B cell (primary cell): ENCODE data around the gene C8A. TPM values are rescaled to one million over a fixed set of nuclear protein-coding genes. Genes with fewer than 3 reads are reported as not detected.

ENCODE experiments used
- ATAC-seq: fragments of 200-7000 bp; cut with Tn5 transposase; one replicate; pipeline ENCODE4 v1.10.0; 2021; ENCODE audit warnings: low read depth, mild to moderate bottlenecking, moderate number of reproducible peaks, moderate library complexity
- CTCF ChIA-PET: fragments of 350-600 bp; sonication (Branson Sonifier 250); formaldehyde crosslinking; loops from one replicate; lab custom pipeline; 2021; ENCODE audit warnings: antibody characterized with exemption, inconsistent platforms; lab: Charles Lee
- POLR2A ChIA-PET: fragments of 350-600 bp; sonication (Branson Sonifier 250); formaldehyde crosslinking; loops from one replicate; lab custom pipeline; 2021; ENCODE audit warnings: antibody characterized with exemption; lab: Charles Lee
- DNase-seq: peaks from one replicate; pipeline ENCODE4 v3.0.0; 2013
- H2AFZ ChIP-seq: 2 replicates; pipeline ENCODE4 v1.6.1; 2012; ENCODE audit warnings: mild to moderate bottlenecking, low read depth, low read length; ENCODE audit not compliant: insufficient read depth, poor library complexity, severe bottlenecking
- H3K27ac ChIP-seq, 2 donors: 1 replicate in 1 of 2; 2 replicates in 1 of 2; pipeline ENCODE4 v1.5.1; 2012 to 2013; ENCODE audit warnings: low read length in 2 of 2, mild to moderate bottlenecking in 2 of 2, moderate library complexity in 1 of 2
- H3K27me3 ChIP-seq, 4 experiments: fragments of 200-600 bp in 1 of 4; sonication (generic) in 1 of 4; replicated peaks in 1 of 4; 1 replicate in 2 of 4; 2 replicates in 2 of 4; pipeline versions ENCODE4 v1.6.1 to v1.7.0; 2013 to 2016; ENCODE audit warnings: low read length in 3 of 4, mild to moderate bottlenecking in 2 of 4, mixed read lengths in 1 of 4, moderate library complexity in 1 of 4; ENCODE audit not compliant: insufficient read depth in 4 of 4, control insufficient read depth in 3 of 4; ENCODE audit errors: control extremely low read depth in 1 of 4
- H3K36me3 ChIP-seq, 2 experiments: replicated peaks in 1 of 2; 1 replicate in 1 of 2; 2 replicates in 1 of 2; pipeline versions ENCODE4 v1.6.1 to v1.7.1; 2013; ENCODE audit warnings: low read length in 1 of 2; ENCODE audit not compliant: insufficient read depth in 2 of 2, control insufficient read depth in 1 of 2; ENCODE audit errors: control extremely low read depth in 1 of 2, extremely low read depth in 1 of 2
- H3K4me1 ChIP-seq, 2 donors: fragments of 200-600 bp in 1 of 2; sonication (generic) in 1 of 2; 1 replicate in 1 of 2; 2 replicates in 1 of 2; pipeline versions ENCODE4 v1.5.1 to v1.6.1; 2013 to 2017; ENCODE audit warnings: low read length in 2 of 2; ENCODE audit not compliant: control insufficient read depth in 2 of 2, insufficient read depth in 2 of 2
- H3K4me2 ChIP-seq: replicated peaks from 2 replicates; pipeline ENCODE3; 2012; ENCODE audit warnings: mild to moderate bottlenecking, low read depth, low read length; ENCODE audit not compliant: poor library complexity, severe bottlenecking
- H3K4me3 ChIP-seq, 5 experiments: fragments of 200-600 bp in 1 of 5; sonication (generic) in 1 of 5; 1 replicate in 3 of 5; 2 replicates in 2 of 5; pipeline versions ENCODE4 v1.5.1 to v1.7.0; 2011 to 2016; ENCODE audit warnings: low read length in 4 of 5, mild to moderate bottlenecking in 4 of 5, low read depth in 2 of 5, control low read depth in 1 of 5, moderate library complexity in 1 of 5; ENCODE audit not compliant: insufficient read depth in 1 of 5; ENCODE audit errors: control extremely low read depth in 1 of 5, extremely low read depth in 1 of 5
- H3K79me2 ChIP-seq: fragments of 200-600 bp; sonication (generic); one replicate; pipeline ENCODE4 v1.6.0; 2016; ENCODE audit warnings: low read length; ENCODE audit not compliant: control insufficient read depth, insufficient read depth
- H3K9ac ChIP-seq: fragments of 200-600 bp; sonication (generic); 2 replicates; pipeline ENCODE4 v1.6.1; 2017; ENCODE audit warnings: mild to moderate bottlenecking, low read length, moderate library complexity
- H3K9me3 ChIP-seq, 3 donors: one replicate each; pipeline versions ENCODE4 v1.6.1 to v1.7.1; 2013; ENCODE audit warnings: low read length in 2 of 3; ENCODE audit not compliant: control insufficient read depth in 2 of 3, insufficient read depth in 1 of 3; ENCODE audit errors: control extremely low read depth in 1 of 3
- H4K20me1 ChIP-seq: 2 replicates; pipeline ENCODE4 v1.6.0; 2012; ENCODE audit warnings: mild to moderate bottlenecking, low read length; ENCODE audit not compliant: insufficient read depth, control insufficient read depth, poor library complexity, severe bottlenecking
- H3K27ac Mint-ChIP-seq: one replicate; pipeline ENCODE4 v1.8.0; 2021; ENCODE audit warnings: mixed read lengths
- H3K27me3 Mint-ChIP-seq: one replicate; pipeline ENCODE4 v1.8.0; 2021; ENCODE audit warnings: mixed read lengths
- H3K4me1 Mint-ChIP-seq: one replicate; pipeline ENCODE4 v1.8.0; 2021; ENCODE audit warnings: mixed read lengths
- H3K4me3 Mint-ChIP-seq: one replicate; pipeline ENCODE4 v1.8.0; 2021; ENCODE audit warnings: mixed read lengths
- H3K9me3 Mint-ChIP-seq: one replicate; pipeline ENCODE4 v1.8.0; 2022; ENCODE audit warnings: mixed read lengths; ENCODE audit not compliant: insufficient read depth
- CTCF ChIP-seq: fragments of 200-600 bp; IDR thresholded peaks from one replicate; pipeline ENCODE4 v1.8.0; 2022; ENCODE audit warnings: antibody characterized with exemption, mild to moderate bottlenecking
- EZH2 ChIP-seq: IDR thresholded peaks from 2 replicates; pipeline ENCODE4 v1.6.1; 2012; ENCODE audit warnings: borderline replicate concordance, low read depth, mild to moderate bottlenecking, moderate library complexity, low read length; ENCODE audit not compliant: insufficient read depth, poor library complexity, severe bottlenecking
- WGBS: methylation state at CpG from one replicate; pipeline ENCODE4 v1.1.5; 2013; ENCODE audit warnings: missing lambda C conversion rate; ENCODE audit not compliant: insufficient coverage; 5-methylcytosine and 5-hydroxymethylcytosine counted together
- intact Hi-C: fragments of 100-400 bp; cut with micrococcal nuclease; formaldehyde crosslinking; loops from one replicate; pipeline ENCODE4 v1.10.0; 2022
- polyA plus RNA-seq: library from polyadenylated mRNA; depleted of rRNA; stranded (reverse); fragments of >200 nt; gene quantifications from 2 replicates; pipeline ENCODE4 v1.2.3, GENCODE V29; 2012
- total RNA-seq, 2 donors: library from RNA; stranded (reverse); fragments of 120-200 nt in 1 of 2; gene quantifications; 1 replicate in 1 of 2; 2 replicates in 1 of 2; pipeline versions ENCODE4 v1.2.3 to v1.2.4, GENCODE V29; 2013 to 2022

C8A gene
- total and polyA plus RNA-seq, 2 donors (not counting 1 experiment from before 2014, with no cell fraction given), result not detected

GRCh38 chr1:56894014-56894413 is 39.4 kb downstream of the C8A start:
- POLR2A ChIA-PET, result no interaction called here
- H4K20me1 ChIP-seq, result no peaks in the 10 kb centered on the region
- H3K9ac ChIP-seq, result no peak overlapping the region
- H3K4me2 ChIP-seq, result no peak overlapping the region
- H3K79me2 ChIP-seq, result no peaks in the 10 kb centered on the region
- DNase-seq (no peak), ATAC-seq (no peak)
- no peaks in the 10 kb centered on the region for H3K9me3 ChIP-seq
- H3K9me3 Mint-ChIP-seq, result no peaks in the 10 kb centered on the region
- H2AFZ ChIP-seq, result no peak overlapping the region
- H3K36me3 ChIP-seq, result no peaks in the 10 kb centered on the region
- H3K4me3 ChIP-seq, result no peak overlapping the region
- no peak overlapping the region for H3K4me3 Mint-ChIP-seq
- no peaks in the 10 kb centered on the region for H3K4me1 ChIP-seq
- H3K27me3 Mint-ChIP-seq, result peaks cover 2% of the 10 kb centered on the region
- H3K4me1 Mint-ChIP-seq, result no peaks in the 10 kb centered on the region
- TF ChIP-seq EZH2 (no peak), CTCF (no peak)
- H3K27ac Mint-ChIP-seq, result no peak overlapping the region
- intact Hi-C loops, result no loop called here
- H3K27ac ChIP-seq, result no peak overlapping the region
- no peaks in the 10 kb centered on the region for H3K27me3 ChIP-seq
- CTCF ChIA-PET, result no interaction called here

- Histone ChIP-seq H3K9me3 (no peaks in the 10 kb centered on the region), H3K79me2 (no peaks in the 10 kb centered on the region), H3K36me3 (no peaks in the 10 kb centered on the region), H3K9ac (no peak overlapping the region), H3K4me1 (no peaks in the 10 kb centered on the region), H3K27me3 (no peaks in the 10 kb centered on the region), H3K27ac (no peak overlapping the region), H4K20me1 (no peaks in the 10 kb centered on the region), H2AFZ (no peak overlapping the region), H3K4me2 (no peak overlapping the region), H3K4me3 (no peak overlapping the region)
- intact Hi-C loops, result no loop called here
- H3K4me1 Mint-ChIP-seq, result no peaks in the 10 kb centered on the region
- no peak overlapping the region for H3K27ac Mint-ChIP-seq
- TF ChIP-seq EZH2, result no peak
- no peak for TF ChIP-seq CTCF
- ATAC-seq (no peak), DNase-seq (no peak)
- WGBS, result 95% methylated on average over 3 of the region's 6 CpGs
- ChIA-PET CTCF (interaction anchor here (1.1 kb wide), 1 partner anchor 65 kb away, joined by 3 read pairs; no protein-coding TSS in a partner anchor), POLR2A (no interaction called here)
- no peak overlapping the region for H3K4me3 Mint-ChIP-seq
- no peaks in the 10 kb centered on the region for H3K9me3 Mint-ChIP-seq
- peaks cover 2% of the 10 kb centered on the region for H3K27me3 Mint-ChIP-seq
These were observed 42.8 kb downstream of the C8A start for GRCh38 chr1:56897150-56898004.
